NK-92 (cell line): ENCODE measurements around the gene TMEM53.
"Not testable (repeated sequence)": the region's sequence is repeated elsewhere in the genome, so short reads cannot be mapped to it uniquely, and the experiment has no call there.

Source experiments
- DNase-seq: peaks from one replicate; lab custom pipeline; 2025; ENCODE audit not compliant: unreplicated experiment; lab: John Stamatoyannopoulos, UW

The TMEM53 gene

DNA sequence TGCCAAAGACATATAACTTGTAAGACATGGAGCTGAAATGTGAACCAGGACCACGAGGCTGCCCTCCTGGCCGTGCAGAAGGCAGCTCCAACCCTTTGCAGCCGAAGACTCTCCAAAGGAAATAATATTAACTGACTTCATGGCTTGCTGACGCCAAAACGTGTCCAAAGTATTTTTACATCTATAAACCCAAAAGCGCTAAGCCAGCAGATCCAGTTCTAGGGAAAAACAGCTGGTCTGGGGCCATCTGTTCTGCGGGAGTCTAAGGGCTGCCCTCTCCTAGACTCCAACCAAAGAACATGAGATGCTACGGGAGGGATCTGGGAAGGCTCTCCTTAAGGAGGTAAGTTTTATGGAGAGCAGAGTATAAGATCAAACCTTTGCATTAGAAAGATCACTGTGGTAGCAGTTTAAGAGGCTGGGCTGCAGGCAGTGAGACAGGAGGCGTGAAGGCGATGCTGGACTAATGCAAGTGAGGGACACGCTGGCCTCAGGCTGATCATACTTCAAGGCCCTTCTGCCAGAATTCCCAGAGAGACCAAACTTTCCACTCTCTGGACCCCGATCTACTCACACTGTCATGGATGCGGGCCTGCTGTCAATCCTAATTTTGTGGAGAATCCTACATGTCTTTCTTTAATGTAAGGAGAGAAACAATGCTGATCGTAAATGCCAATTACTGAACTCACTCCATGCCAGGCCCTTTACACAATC, 1.2 kb downstream of the TMEM53 start:
- DNase-seq, result no peak

DNA sequence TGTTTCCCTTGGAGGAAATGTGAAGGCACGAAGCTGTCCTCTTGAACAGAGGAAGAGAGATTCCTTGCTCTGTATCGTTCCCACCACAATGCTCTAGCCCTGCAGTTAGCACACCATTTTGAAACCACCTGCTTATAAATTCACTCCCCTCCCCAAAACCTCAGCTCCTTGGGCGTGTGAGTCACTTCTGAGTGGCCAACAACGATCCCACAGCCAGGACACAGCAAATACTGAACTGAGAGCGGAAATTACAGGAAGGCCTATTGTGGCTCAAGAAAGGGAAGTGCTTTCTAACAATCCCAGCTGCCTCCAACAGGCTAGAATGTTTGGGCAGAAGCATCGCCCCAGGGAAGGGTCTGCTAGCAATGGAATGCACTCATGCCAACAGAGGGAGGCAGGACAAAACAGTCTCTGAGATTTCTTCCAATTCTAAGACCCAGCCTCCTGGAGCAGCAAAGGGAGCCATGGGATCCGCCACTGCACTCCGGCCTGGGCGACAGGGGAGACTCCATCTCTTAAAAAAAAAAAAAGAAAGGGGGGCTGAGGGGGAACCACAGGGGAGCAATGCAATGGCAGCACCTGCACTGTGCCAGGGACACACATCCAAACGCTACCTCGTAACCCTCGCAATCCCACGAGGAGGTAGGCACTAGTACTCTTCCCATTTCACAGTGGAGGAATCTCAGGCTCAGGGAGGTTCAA, 1.9 kb downstream of the TMEM53 start:
- DNase-seq, result no peak

DNA sequence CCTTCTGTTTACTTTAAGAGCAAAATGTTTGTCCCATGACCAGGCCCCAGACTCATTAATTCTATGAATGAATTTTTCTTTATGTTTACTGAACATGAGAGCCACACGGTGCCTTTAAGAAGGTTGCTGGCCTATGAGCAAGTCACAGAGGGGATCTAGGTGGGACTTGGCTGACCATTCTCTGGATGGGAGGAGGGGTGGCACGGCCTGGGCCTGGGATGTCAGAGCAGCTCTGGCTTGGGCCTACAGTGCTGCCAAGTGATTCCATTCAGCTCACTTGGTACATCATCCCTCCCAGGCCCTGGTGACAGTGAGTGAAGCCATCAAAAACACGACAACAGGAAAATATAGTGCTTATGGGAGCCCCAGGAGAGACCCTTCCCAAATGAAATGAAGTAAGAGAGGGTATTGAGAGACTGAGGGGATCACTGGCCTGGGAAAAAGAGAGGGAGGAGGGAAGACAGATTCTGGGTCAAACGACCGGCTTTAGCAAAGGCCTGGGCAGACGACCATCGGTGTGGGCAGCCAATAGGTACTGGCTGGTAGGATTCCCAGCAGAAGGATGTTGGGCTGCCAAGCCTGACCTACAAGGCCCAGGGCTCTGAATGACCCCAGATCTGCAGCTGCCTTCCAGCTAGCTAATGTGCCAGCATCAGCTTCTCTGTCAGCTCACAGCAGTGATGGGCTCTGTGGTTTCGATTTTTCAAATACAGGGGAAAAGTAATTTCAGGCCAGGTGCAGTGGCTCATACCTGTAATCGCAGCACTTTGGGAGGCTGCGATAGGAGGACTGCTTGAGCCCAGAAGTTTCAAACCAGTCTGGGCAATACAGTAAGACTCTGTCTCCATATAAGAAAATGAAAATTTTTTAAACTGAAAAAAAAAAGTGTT, 3.3 kb downstream of the TMEM53 start:
- DNase-seq, result no peak

DNA sequence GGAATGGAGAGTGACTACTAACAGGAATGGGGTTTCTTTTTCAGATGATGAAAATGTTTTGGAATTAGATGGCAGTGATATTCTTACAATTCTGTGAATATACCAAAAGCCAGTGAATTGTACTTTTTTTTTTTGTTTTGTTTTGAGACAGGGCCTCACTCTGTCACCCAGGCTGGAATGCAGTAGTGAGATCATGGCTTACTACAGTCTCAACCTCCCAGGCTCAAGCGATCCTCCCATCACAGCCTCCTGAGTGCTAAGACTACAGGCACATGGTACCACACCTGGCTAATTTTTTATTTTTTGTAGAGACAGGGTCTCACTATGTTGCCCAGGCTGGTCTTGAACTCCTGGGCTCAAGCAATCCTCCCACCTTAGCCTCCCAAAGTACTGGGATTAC, 7.6 kb downstream of the TMEM53 start:
- DNase-seq, result not testable (repeated sequence)

DNA sequence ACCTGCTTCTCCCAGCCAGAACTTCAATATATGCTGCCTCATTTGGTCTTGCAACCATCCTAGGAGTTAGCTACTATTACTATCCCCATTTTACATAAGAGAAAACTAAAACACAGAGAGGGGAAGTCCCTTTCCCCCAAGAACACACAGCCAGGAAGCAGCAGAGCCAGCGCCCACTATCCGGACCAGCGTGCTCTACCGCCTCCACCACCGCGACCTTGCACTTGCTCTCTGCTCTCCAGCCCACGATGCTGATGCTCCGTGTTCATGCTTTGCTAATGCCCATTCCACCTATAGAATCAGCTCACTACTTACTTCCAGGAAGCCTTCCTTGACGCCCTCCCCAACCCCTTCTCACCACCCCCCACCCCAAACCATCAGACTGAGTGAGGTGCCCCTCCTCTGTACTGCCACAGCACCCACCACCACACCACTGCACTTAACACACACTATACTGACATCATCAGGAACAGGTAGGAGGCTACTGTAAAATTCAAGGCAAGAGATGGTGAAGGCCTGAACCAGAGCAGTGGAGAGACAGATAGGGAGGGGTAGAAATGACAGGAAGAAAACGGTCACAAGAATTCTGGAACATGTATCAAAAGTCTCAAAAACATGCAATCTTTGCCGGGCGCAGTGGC, 9.4 kb downstream of the TMEM53 start:
- no peak for DNase-seq

DNA sequence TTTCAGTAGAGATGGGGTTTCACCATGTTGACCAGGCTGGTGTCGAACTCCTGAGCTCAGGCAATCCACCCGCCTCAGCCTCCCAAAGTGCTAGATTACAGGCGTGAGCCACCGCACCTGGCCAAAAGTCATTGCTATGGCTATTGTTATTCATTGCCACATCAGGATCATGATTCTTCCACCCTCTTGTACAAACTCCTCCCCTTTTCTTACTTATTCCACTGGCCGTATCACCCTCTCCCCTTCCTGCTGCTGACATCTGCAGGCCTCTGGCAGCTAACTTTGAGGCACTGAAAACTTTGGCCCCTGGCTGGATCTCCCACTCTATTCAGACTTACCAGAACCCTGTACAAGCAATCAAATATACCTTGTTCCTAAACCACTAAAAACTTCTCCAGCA, 10.9 kb downstream of the TMEM53 start:
- no peak for DNase-seq

DNA sequence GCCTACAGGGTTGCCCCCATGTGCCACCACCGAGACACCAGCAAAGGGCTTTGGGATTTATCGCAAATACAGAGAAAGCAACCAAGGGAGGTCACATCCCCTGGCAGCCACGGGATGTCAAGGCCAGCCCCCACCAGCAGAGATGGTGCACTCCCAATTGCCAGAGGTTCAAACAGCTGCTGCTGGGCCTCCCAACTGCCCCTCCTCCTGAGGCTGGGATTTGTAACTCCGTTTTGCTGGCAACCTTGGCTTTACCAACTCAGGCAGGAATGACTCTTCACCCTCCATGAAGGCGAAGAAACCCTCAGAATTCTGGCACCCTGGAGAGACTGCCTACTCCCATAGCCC, 11.6 kb downstream of the TMEM53 start:
- no peak for DNase-seq

DNA sequence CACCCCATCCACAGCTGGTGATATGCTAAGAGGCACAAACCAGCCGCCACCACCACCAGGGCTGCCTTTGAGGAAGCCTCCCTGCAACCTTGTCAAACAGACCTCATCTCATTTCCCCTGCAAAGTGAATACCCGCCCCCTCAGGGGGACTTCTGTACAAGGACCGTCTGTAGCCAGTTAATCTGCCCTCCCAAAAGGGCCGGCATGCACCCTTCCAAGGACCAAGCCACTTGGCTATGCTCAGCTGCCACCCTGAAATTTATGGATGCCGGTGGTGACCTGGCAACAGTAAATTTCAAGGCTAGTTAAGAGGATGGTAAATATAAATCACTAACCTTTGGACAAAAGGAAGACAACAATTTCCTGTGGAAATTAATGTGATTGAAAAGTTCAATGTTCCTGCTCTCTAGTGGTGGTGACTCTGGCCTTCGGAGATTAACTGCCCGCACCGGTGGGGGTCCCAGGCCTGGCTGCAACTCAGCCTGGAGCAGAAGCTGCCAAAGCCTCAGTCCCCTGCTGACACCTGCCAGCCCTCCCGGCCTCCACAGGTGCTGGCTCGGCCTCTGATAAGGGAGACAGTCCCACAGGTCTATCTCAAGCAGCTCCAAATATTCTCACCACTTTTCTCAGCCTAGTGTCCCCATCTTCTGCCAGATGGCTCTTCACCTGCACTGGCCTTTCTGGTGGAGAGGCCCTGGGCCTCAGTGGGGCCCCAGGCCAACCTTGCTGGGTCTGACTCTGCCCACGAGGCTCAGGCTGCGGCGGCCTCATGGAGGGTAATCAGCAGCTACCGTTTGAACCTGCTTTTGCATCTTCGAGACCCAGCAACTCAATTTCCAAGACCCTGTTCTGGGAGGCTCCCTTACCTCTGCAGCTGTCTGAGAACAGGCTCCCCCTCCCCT, 12.2 kb downstream of the TMEM53 start:
- no peak for DNase-seq

DNA sequence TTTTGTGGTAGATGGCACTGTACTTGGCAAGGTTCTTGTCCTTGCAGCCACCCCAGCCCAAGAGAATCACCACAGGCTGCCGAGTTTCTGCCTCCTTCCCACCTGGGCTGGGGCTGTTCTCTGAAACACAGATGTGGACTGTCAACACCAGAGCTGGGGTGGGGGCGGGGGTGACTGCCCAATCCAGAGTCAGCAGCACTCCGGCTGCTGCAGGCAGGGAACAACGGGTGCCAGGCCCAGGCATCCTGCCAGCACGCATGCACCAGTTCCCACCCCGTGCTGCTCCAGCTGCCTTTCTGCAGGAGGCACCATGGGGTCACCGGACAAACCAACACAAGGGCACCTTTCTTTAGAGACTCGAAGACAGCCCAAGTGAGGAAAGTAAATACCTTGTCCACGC, 14.1 kb downstream of the TMEM53 start:
- DNase-seq, result no peak

DNA sequence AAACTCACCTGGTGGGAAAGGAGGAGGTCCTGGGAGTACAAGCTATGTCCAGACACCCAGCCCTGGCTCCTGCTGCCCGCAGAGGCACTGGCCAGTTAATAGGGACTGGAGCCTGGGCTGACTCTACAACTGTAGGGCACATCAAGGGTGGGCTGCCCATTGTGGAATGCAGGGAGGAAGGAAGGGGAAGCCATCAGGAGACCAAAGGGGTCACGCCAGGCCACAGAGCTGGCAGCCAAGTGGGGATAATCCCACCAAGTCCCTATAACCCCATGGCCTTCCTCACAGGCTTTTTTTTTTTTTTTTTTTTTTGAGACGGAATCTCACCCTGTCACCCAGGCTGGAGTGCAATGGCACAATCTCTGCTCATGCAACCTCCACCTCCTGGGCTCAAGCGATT, 14.7 kb downstream of the TMEM53 start:
- no peak for DNase-seq

DNA sequence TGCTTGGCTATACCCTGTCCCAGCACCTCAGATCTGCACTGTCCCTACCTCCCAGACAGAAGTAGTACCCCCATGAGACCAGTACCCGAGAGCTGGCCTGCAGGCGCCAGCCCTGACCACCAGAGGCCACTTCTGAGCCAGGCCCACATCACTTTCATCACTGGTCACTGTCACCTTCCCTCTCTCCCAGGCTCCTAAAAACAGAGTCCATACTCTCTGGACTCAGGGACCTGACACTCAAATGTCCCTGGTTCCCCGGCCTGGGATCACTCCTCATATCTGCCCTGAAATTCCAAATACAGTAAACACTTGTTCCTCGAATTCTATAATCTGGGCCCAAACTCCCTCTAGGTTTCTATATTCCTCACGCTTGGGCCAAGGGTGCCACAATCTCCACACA, 18.7 kb downstream of the TMEM53 start:
- no peak for DNase-seq

DNA sequence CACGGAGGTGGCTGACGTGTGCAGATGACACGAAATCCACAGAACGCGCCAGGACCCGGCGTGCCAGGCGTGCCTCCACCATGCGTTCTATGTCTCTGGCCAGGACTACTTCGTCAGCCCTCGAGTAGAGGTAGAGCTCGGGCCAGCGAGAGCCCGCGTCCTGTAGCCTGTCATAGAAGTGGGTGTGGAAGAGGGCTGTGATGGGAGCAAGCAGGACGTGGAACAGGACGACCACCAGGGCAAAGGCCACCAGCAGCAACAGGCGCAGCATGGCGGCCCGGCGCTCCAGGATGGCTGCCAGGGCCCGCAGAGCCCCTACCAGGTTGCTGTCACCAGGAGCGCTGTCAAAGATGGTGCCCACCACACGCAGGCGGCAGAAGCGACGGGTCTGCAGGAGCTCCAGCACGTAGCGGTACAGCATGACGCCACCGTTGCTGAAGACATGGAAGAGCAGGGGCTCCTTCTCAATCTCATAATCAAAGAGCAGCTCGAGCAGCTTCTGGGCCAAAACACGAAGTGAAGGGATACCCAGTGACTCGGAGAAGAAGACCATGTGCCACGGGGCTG, 19.6 kb downstream of the TMEM53 start:
- no peak for DNase-seq

DNA sequence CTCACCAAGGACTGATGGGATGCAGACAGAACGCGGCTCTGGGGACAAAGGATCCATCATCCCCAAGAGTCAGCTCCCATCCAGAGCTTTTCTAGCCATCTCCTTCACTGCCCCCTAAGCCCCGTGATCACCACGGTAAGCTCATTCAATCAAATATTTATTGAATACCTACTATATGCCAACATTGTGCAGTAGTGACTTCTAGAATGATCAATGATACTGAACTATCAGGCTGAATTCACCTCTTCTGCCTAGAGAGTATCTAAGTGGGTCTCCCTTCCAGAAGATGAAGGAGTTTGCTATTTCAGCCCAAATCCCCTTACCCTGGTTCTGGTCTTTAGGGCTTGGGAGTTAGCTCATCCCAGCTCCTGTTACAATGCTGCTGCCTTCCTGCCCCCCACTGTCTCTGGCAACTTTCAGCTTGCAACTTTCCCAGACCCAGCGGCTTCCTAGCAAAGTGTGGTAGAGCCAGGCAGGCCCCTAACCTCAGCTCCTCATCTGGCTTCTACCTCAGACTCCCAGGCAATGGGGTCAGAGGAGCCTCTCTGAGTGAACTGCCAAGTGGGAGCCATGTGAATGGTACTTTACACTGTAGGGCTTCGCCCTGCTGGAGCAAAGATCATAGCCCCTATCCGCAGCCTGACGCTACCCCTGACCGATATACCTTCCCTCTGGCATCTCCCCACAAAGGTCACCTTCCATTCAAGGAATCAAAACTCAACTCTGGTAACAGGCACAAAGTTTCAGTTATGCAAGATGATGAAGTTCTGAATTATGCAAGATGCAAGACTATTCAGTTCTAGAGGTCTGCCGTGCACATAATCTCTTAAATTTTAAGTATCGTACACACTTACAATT, 20.9 kb downstream of the TMEM53 start:
- DNase-seq, result no peak

DNA sequence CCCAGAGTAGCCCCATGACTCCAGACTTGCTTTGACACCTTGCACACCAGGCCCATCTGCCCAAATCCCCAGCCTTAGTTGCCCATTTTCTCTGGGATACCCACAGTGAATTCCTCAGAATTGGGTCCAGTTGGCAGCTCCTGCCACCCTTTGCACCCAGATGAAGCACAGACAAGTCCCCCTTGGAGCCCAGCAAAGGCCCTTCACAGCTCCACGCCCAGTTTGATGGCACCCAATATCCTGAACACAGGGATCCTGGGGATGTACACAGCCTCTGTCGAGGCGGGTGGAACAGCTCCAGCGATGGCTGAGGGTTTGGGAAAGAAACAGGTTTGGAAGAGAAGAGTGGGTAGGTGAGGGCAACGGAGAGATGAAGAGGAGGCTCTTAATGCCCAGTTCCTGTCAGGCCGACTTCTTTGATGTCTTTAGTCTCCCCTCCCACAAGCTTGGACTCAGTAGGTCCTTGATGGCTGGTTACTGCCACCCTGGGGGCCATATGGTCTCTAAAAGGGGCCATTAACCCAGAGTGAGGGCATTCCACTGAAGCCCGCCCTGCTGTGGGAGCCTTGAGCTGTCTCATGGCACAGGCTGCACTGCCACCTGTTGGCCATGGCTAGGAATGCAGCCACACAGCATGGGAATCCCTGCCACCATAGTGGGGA, 21.7 kb downstream of the TMEM53 start:
- no peak for DNase-seq

DNA sequence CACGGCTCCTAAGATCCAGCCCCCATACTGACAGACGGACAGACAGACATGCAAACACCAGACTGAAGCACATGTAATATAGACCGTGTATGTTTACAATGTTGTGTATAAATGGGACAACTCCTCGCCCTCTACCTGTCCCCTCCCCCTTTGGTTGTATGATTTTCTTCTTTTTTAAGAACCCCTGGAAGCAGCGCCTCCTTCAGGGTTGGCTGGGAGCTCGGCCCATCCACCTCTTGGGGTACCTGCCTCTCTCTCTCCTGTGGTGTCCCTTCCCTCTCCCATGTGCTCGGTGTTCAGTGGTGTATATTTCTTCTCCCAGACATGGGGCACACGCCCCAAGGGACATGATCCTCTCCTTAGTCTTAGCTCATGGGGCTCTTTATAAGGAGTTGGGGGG, 23.2 kb downstream of the TMEM53 start:
- DNase-seq, result no peak

DNA sequence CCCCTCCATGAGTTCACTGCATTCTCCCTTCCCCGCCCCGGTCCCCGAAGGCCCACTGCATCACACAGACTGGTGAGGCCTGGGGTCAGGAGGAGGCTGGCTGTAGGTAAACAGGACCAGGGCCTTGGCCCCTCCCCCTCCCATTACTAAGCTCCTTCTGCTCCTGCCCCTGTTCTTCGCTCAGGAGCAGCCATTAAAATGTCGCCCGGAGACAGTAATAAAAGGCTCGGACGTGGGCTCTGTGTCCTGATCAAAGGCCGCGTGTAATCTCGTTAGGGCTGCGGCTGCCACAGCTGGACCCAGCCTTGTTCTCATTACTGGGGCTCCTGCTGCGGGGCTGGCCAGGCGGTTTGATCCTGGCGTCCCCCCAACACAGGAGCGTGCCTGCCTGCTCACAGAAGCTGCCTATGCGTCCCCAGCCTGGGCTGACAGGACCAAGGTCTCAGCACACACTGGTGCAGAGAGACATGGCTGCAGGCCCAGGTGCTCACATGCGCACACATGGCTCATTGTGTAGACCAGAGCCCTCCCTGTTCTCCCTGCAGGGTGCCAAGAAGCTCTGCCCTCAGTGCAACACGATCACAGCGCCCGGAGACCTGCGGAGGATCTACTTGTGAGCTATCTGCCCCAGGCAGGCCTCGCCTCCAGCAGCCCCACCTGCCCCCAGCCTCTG, 24.0 kb downstream of the TMEM53 start:
- no peak for DNase-seq

DNA sequence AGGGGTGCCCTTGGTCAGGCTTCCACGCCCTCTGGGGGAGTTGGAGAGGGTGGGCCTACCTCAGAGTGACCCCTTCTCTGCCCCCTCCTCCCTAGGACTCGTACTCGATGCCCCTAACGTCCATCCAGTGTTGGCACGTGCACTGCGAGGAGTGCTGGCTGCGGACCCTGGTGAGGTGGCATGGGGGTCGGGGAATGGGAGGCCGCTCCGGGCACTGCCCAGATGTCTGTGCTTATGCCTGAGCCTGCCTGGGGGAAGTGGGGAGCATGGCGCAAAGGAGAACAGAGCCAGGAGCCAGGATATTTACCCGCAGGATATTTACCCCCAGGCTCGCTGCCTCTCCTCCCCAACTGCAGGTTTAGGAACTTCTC, 24.5 kb downstream of the TMEM53 start:
- DNase-seq, result no peak

DNA sequence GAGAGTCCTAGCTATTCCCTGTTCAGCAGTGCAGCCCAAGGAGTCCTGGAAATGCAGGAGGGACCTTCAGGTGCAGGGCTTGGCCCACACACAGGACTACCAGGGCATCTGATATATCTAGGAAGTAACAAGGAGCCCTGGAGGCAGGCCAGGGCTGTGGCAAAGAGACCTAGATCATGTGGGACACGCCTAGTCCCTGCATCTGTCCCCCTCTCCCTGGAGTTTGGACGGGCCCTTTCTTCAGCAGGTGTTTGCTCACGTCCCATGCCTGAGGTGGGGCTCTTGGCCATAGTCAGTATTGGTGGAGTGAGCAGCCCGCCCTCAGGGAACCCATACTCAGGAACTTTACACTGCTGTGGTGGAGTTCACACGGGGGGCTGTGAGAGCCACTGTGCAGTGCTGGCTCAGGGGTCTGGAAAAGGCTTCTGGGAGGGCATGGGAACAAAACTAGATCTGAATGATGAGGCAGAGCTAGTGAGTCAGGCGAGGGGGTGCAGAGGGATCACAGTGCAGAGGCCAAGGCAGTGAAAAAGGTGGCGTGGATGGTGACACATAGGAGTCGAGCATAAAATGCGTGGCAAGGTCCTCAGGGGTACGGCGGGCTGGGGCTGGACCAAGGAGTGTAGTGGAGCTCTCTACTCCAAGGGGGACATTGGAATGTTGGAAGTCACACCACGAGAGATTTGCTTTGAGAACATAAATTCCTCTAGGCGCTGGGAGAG, 25.6 kb downstream of the TMEM53 start:
- DNase-seq, result no peak
